Stomach smooth muscle (tissue), 2 donors: ENCODE measurements around the gene TNNT3.
"Not testable (repeated sequence)": the region's sequence is repeated elsewhere in the genome, so short reads cannot be mapped to it uniquely, and the experiment has no call there.

Experiments
- H3K27ac ChIP-seq: one replicate; pipeline ENCODE4 v1.7.0; 2013; ENCODE audit warnings: mild to moderate bottlenecking, low read length, inconsistent platforms
- H3K27me3 ChIP-seq, 2 donors: one replicate each; pipeline ENCODE4 v1.7.0; 2013; ENCODE audit warnings: low read length in 2 of 2; ENCODE audit not compliant: insufficient read depth in 2 of 2, control insufficient read depth in 1 of 2
- H3K36me3 ChIP-seq, 2 donors: one replicate each; pipeline ENCODE4 v1.7.0; 2013; ENCODE audit warnings: low read length in 2 of 2; ENCODE audit not compliant: control insufficient read depth in 2 of 2, insufficient read depth in 2 of 2
- H3K4me1 ChIP-seq: one replicate; pipeline ENCODE4 v1.7.0; 2013; ENCODE audit warnings: low read length; ENCODE audit not compliant: control insufficient read depth, insufficient read depth
- H3K4me3 ChIP-seq, 2 donors: one replicate each; pipeline ENCODE4 v1.7.0; 2013; ENCODE audit warnings: low read length in 2 of 2
- H3K9ac ChIP-seq, 2 donors: one replicate each; pipeline ENCODE4 v1.7.0; 2013; ENCODE audit warnings: low read length in 2 of 2, mild to moderate bottlenecking in 1 of 2
- H3K9me3 ChIP-seq, 2 donors: one replicate each; pipeline ENCODE4 v1.7.0; 2013; ENCODE audit warnings: low read length in 2 of 2; ENCODE audit not compliant: control insufficient read depth in 2 of 2
- donor health status: healthy.
- donor health status: Pancreatic carcinoma.

Gene TNNT3

GRCh38 chr11:1919391-1920127 lies at the start of gene TNNT3:
TNNT3 (plus strand) TSS chr11:1919703; CDS start chr11:1922875, 3,172 bp downstream.
- Histone ChIP-seq H3K4me3 (no peak within 1 kb of the TSS), H3K4me1 (peaks cover 18% of the 10 kb centered on the region), H3K9me3 (no peaks in the 10 kb centered on the region), H3K27me3 (peaks cover 0 to 2% of the 10 kb centered on the region in 2 donors), H3K36me3 (no peaks in the 10 kb centered on the region), H3K27ac (no peak within 1 kb of the TSS), H3K9ac (no peak within 1 kb of the TSS)

DNA sequence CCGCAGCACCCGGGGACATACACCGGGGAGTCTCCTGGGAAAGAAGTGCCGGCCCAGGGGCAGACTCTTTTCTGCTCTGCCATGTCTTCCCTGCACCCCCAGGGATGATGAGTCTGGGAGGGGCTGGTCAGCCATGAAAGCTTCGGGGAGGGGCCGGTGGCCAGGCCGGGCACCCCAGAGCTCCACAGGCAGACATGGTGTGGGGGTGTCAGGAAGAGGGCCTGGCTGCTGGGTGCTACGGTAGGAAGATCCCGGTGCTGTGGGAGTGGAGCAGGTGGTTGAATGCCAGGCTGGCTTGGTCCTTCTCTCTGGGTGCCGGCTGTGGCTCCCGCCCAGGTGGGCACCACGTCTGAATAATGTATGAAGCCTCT lies 49.2 kb upstream of the TNNT3 start:
- H3K27me3 ChIP-seq: peaks cover 14% of the 10 kb centered on the region in 2 donors
- peak overlapping the region in 1 of 2 donors; percentile 67 for H3K4me3 ChIP-seq
- no peak overlapping the region for H3K9ac ChIP-seq
- H3K4me1 ChIP-seq: peaks cover 31% of the 10 kb centered on the region
- no peak overlapping the region for H3K27ac ChIP-seq
- no peaks in the 10 kb centered on the region for H3K36me3 ChIP-seq
- no peaks in the 10 kb centered on the region for H3K9me3 ChIP-seq

GRCh38 chr11:1870721-1871466 lies 48.6 kb upstream of the TNNT3 start:
- Histone ChIP-seq H3K27ac (no peak overlapping the region), H3K36me3 (no peaks in the 10 kb centered on the region), H3K4me1 (peaks cover 27% of the 10 kb centered on the region), H3K27me3 (peaks cover 14 to 15% of the 10 kb centered on the region in 2 donors), H3K9ac (no peak overlapping the region), H3K4me3 (peak overlapping the region in 1 of 2 donors; percentile 67), H3K9me3 (no peaks in the 10 kb centered on the region)

GRCh38 chr11:1871531-1871930 lies 48.0 kb upstream of the TNNT3 start:
- H3K27me3 ChIP-seq: peaks cover 14 to 17% of the 10 kb centered on the region in 2 donors
- H3K27ac ChIP-seq: no peak overlapping the region
- no peaks in the 10 kb centered on the region for H3K36me3 ChIP-seq
- H3K9ac ChIP-seq: no peak overlapping the region
- H3K4me3 ChIP-seq: peak overlapping the region in 1 of 2 donors; percentile 67
- H3K9me3 ChIP-seq: no peaks in the 10 kb centered on the region
- H3K4me1 ChIP-seq: peaks cover 29% of the 10 kb centered on the region

GRCh38 chr11:1872267-1872985 lies 47.1 kb upstream of the TNNT3 start:
- peaks cover 14 to 17% of the 10 kb centered on the region in 2 donors for H3K27me3 ChIP-seq
- peak overlapping the region in 1 of 2 donors; percentile 67 for H3K4me3 ChIP-seq
- H3K9ac ChIP-seq: no peak overlapping the region
- H3K9me3 ChIP-seq: no peaks in the 10 kb centered on the region
- H3K27ac ChIP-seq: no peak overlapping the region
- H3K4me1 ChIP-seq: peaks cover 28% of the 10 kb centered on the region
- H3K36me3 ChIP-seq: no peaks in the 10 kb centered on the region

GRCh38 chr11:1873048-1873812 lies 46.3 kb upstream of the TNNT3 start:
- H3K36me3 ChIP-seq: no peaks in the 10 kb centered on the region
- no peak overlapping the region for H3K27ac ChIP-seq
- H3K9ac ChIP-seq: no peak overlapping the region
- H3K9me3 ChIP-seq: no peaks in the 10 kb centered on the region
- H3K27me3 ChIP-seq: peaks cover 14 to 17% of the 10 kb centered on the region in 2 donors
- no peak overlapping the region for H3K4me3 ChIP-seq
- H3K4me1 ChIP-seq: peaks cover 32% of the 10 kb centered on the region

DNA sequence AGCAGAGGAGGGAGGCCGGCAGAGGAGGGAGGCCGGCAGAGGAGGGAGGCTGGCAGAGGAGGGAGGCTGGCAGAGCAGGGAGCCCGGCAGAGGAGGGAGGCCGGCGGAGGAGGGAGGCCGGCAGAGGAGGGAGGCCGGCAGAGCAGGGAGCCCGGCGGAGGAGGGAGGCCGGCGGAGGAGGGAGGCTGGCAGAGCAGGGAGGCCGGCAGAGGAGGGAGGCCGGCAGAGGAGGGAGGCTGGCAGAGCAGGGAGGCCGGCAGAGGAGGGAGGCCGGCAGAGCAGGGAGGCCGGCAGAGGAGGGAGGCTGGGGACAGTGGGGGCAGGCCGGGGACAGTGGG lies 45.7 kb upstream of the TNNT3 start:
- H3K36me3 ChIP-seq, H3K9ac ChIP-seq, H3K27ac ChIP-seq, H3K4me3 ChIP-seq, H3K9me3 ChIP-seq: not testable (repeated sequence)
- Histone ChIP-seq H3K27me3 (peaks cover 14 to 17% of the 10 kb centered on the region in 2 donors), H3K4me1 (peaks cover 32% of the 10 kb centered on the region)

GRCh38 chr11:1874441-1875092 lies 44.9 kb upstream of the TNNT3 start:
- not testable (repeated sequence) for H3K9ac ChIP-seq, H3K4me3 ChIP-seq, H3K36me3 ChIP-seq, H3K9me3 ChIP-seq, H3K27ac ChIP-seq
- H3K4me1 ChIP-seq: peaks cover 32% of the 10 kb centered on the region
- peaks cover 14 to 15% of the 10 kb centered on the region in 2 donors for H3K27me3 ChIP-seq

GRCh38 chr11:1875093-1875850 lies 44.2 kb upstream of the TNNT3 start:
- H3K4me1 ChIP-seq: peaks cover 38% of the 10 kb centered on the region

More at GRCh38 chr11:1875093-1875850, 44.2 kb upstream of the TNNT3 start:
- H3K9ac ChIP-seq: no peak overlapping the region
- peak overlapping the region in 1 of 2 donors; percentile 22 for H3K4me3 ChIP-seq
- H3K27me3 ChIP-seq: peaks cover 10 to 14% of the 10 kb centered on the region in 2 donors
- no peaks in the 10 kb centered on the region for H3K36me3 ChIP-seq
- no peak overlapping the region for H3K27ac ChIP-seq
- no peaks in the 10 kb centered on the region for H3K9me3 ChIP-seq
